HepG2 (cell line): ENCODE measurements around the gene NKD1. TPM values are rescaled to one million over a fixed set of nuclear protein-coding genes. Genes with fewer than 3 reads are reported as not detected.
A peak's percentile ranks its signal among the peaks of the same experiment; 100 is the strongest.

ENCODE experiments used
- AFF4 ChIP-seq: sonication (generic); formaldehyde crosslinking; IDR thresholded peaks from 2 replicates; pipeline ENCODE4 v1.4.0; 2020; ENCODE audit warnings: missing genetic modification reagents
- GABPB1 ChIP-seq: IDR thresholded peaks from 2 replicates; pipeline ENCODE4 v1.6.1; 2016; ENCODE audit warnings: mild to moderate bottlenecking, missing genetic modification reagents, moderate library complexity, missing compliant biosample characterization
- KLF15 ChIP-seq: sonication (generic); formaldehyde crosslinking; IDR thresholded peaks from 2 replicates; pipeline ENCODE4 v1.8.1; 2023; ENCODE audit warnings: borderline replicate concordance, mild to moderate bottlenecking, inconsistent platforms, missing genetic modification reagents, mixed read lengths
- MAFF ChIP-seq: IDR thresholded peaks from 2 replicates; pipeline ENCODE4 v1.6.1; 2011; ENCODE audit warnings: low read depth, low read length, improper control_type of control experiment
- MED1 ChIP-seq: sonication (generic); formaldehyde crosslinking; IDR thresholded peaks from 2 replicates; pipeline ENCODE4 v1.4.0; 2020; ENCODE audit warnings: missing genetic modification reagents
- NAIF1 ChIP-seq: sonication (generic); formaldehyde crosslinking; IDR thresholded peaks from 2 replicates; pipeline ENCODE4 v1.5.0; 2020; ENCODE audit warnings: mild to moderate bottlenecking, missing genetic modification reagents, borderline replicate concordance
- SNAPC5 ChIP-seq: sonication (generic); formaldehyde crosslinking; IDR thresholded peaks from 2 replicates; pipeline ENCODE4 v1.8.1; 2023; ENCODE audit warnings: mild to moderate bottlenecking, missing genetic modification reagents, borderline replicate concordance
- TBP ChIP-seq: sonication (generic); formaldehyde crosslinking; IDR thresholded peaks from 2 replicates; pipeline ENCODE4 v1.5.0; 2020; ENCODE audit warnings: missing genetic modification reagents
- TCF12 ChIP-seq, 2 experiments: fragments of 450-650 bp in 1 of 2; sonication (generic) in 1 of 2; formaldehyde crosslinking in 1 of 2; IDR thresholded peaks; 2 replicates each; pipeline versions ENCODE4 v1.6.1 to v1.8.0; 2017 to 2022; ENCODE audit warnings: antibody characterized with exemption in 1 of 2, mild to moderate bottlenecking in 1 of 2, missing genetic modification reagents in 1 of 2, moderate library complexity in 1 of 2
- ZBED4 ChIP-seq: sonication (generic); formaldehyde crosslinking; IDR thresholded peaks from 2 replicates; pipeline ENCODE4 v1.4.0; 2020; ENCODE audit warnings: missing genetic modification reagents, borderline replicate concordance
- ZNF224 ChIP-seq: sonication (generic); formaldehyde crosslinking; IDR thresholded peaks from 2 replicates; pipeline ENCODE4 v1.5.0; 2020; ENCODE audit warnings: mild to moderate bottlenecking, missing genetic modification reagents
- ZNF260 ChIP-seq: sonication (generic); formaldehyde crosslinking; IDR thresholded peaks from 2 replicates; pipeline ENCODE4 v1.4.0; 2020; ENCODE audit warnings: missing genetic modification reagents, low read depth, mild to moderate bottlenecking, borderline replicate concordance
- ZNF460 ChIP-seq: sonication (generic); formaldehyde crosslinking; IDR thresholded peaks from 2 replicates; pipeline ENCODE4 v1.5.1; 2020; ENCODE audit warnings: missing genetic modification reagents, mild to moderate bottlenecking, borderline replicate concordance
- ZNF577 ChIP-seq: sonication (generic); formaldehyde crosslinking; IDR thresholded peaks from 2 replicates; pipeline ENCODE4 v1.4.0; 2020; ENCODE audit warnings: mild to moderate bottlenecking, low read depth, missing genetic modification reagents, borderline replicate concordance
- ZNF720 ChIP-seq: sonication (generic); formaldehyde crosslinking; IDR thresholded peaks from 2 replicates; pipeline ENCODE4 v1.4.0; 2020; ENCODE audit warnings: missing genetic modification reagents
- ZNF776 ChIP-seq: sonication (generic); formaldehyde crosslinking; IDR thresholded peaks from 2 replicates; pipeline ENCODE4 v1.4.0; 2020; ENCODE audit warnings: mild to moderate bottlenecking, missing genetic modification reagents
- ZNF784 ChIP-seq: sonication (generic); formaldehyde crosslinking; IDR thresholded peaks from 2 replicates; pipeline ENCODE4 v1.5.1; 2020; ENCODE audit warnings: missing genetic modification reagents, mild to moderate bottlenecking, borderline replicate concordance
- polyA plus RNA-seq, 8 experiments: library from polyadenylated mRNA; depleted of rRNA in 3 of 8; stranded (reverse) in 7 of 8; unstranded in 1 of 8; fragments of >200 nt; fragmentation: Illumina TruSeq in 4 of 8; extraction: Trizol in 4 of 8; gene quantifications; 2 replicates each; pipeline versions ENCODE4 v1.2.1 to v1.2.3, GENCODE V29; 2011 to 2016; ENCODE audit warnings: low read depth in 4 of 8, missing spikeins in 1 of 8, mixed read lengths in 1 of 8; ENCODE audit not compliant: insufficient read depth in 1 of 8
- total RNA-seq, 5 experiments: library from RNA; depleted of rRNA; stranded (reverse); fragments of >200 nt; fragmentation: Illumina TruSeq; extraction: Trizol; gene quantifications; 2 replicates each; pipeline ENCODE4 v1.2.3, GENCODE V29; 2016; ENCODE audit warnings: low read depth in 1 of 5
- TF ChIP-seq, protein P1 (sequence below): sonication (generic); formaldehyde crosslinking; IDR thresholded peaks from 2 replicates; pipeline ENCODE4 v1.5.0; 2020; ENCODE audit warnings: mild to moderate bottlenecking, low read depth, missing genetic modification reagents, borderline replicate concordance

Gene NKD1
- total and polyA plus RNA-seq, 2 of the 13 experiments (the other 11 are each of a cell fraction or from before 2014, with no cell fraction given), result 70.4 to 121 TPM

DNA sequence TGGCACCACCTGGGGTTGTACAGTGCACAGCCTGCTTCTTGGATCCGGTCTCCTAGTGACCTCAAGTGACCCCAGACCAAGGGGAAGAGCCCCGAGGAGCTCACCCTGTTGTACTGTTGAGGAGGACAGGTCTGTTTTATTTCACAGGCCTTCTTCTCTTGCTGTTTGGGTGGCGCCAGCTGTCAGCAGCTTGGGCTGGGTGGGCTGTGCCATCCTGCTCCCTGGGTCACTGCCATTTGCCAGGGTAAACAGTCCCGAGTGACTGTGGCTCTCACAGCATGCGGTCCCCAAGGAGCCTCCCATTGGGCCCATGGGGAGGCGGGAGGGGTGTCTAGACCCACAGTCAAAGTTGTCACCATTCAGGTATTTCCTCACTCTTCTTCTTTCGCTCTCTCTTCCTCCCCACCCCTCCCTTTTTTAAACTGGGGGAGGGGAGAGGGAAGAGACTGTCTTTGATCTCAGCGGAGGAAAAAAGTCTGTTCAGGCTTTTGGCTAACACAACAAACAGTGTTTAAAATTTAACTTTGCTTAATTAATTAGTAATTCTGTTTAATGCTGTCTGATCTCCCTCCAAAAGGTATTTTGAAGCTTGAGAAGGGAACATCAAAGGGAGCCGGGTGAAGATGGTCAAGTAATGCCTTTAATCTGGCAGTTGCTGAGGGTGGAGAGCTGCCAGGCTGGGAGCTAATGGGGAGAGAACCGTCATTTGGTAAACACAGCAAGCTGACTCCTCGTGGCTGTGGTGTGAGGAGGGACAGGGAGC lies 68.9 kb downstream of the NKD1 start (continued):
- TF ChIP-seq ZBED4 (CRISPR knock-in tag) (no peak), NAIF1 (CRISPR knock-in tag) (no peak), ZNF224 (no peak), ZNF577 (CRISPR knock-in tag) (no peak), SNAPC5 (CRISPR knock-in tag) (no peak), AFF4 (CRISPR knock-in tag) (no peak), MED1 (CRISPR knock-in tag) (peak; percentile 56), ZNF260 (no peak), TBP (CRISPR knock-in tag) (no peak), KLF15 (no peak), ZNF720 (CRISPR knock-in tag) (no peak), ZNF460 (no peak), ZNF784 (CRISPR knock-in tag) (no peak), MAFF (no peak), TCF12 (IDR thresholded peaks at IDR 0.05) (no peak), TCF12 (CRISPR knock-in tag; IDR thresholded peaks at IDR 0.05) (no peak), GABPB1 (CRISPR knock-in tag) (no peak), ZNF776 (CRISPR knock-in tag) (no peak)
- TF ChIP-seq, protein P1, sequence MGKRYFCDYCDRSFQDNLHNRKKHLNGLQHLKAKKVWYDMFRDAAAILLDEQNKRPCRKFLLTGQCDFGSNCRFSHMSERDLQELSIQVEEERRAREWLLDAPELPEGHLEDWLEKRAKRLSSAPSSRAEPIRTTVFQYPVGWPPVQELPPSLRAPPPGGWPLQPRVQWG (CRISPR knock-in tag), result no peak
